ENCODE measurements around the gene DOCK1.

GRCh38 chr10:126893841-126894240, 11.4 kb upstream of the DOCK1 start:
- TF ChIP-seq CTCF (conservative IDR thresholded peaks at IDR 0.05; ENCODE audit: low read length): no peak
- no peak for TF ChIP-seq EZH2phosphoT487 (IDR thresholded peaks at IDR 0.05; ENCODE audit: borderline replicate concordance)
